Hepatocyte (in vitro differentiated cells): ENCODE measurements around the gene FERMT1.

ENCODE experiments used
- CTCF ChIP-seq: fragments of 200-600 bp; sonication (generic); IDR thresholded peaks from 2 replicates; pipeline ENCODE4 v1.5.1; 2016; ENCODE audit warnings: antibody characterized with exemption, mild to moderate bottlenecking; ENCODE audit not compliant: poor library complexity
- EZH2 ChIP-seq: fragments of 200-600 bp; sonication (generic); IDR thresholded peaks from 2 replicates; pipeline ENCODE4 v1.6.1; 2016; ENCODE audit warnings: antibody characterized with exemption, mild to moderate bottlenecking, borderline replicate concordance

DNA sequence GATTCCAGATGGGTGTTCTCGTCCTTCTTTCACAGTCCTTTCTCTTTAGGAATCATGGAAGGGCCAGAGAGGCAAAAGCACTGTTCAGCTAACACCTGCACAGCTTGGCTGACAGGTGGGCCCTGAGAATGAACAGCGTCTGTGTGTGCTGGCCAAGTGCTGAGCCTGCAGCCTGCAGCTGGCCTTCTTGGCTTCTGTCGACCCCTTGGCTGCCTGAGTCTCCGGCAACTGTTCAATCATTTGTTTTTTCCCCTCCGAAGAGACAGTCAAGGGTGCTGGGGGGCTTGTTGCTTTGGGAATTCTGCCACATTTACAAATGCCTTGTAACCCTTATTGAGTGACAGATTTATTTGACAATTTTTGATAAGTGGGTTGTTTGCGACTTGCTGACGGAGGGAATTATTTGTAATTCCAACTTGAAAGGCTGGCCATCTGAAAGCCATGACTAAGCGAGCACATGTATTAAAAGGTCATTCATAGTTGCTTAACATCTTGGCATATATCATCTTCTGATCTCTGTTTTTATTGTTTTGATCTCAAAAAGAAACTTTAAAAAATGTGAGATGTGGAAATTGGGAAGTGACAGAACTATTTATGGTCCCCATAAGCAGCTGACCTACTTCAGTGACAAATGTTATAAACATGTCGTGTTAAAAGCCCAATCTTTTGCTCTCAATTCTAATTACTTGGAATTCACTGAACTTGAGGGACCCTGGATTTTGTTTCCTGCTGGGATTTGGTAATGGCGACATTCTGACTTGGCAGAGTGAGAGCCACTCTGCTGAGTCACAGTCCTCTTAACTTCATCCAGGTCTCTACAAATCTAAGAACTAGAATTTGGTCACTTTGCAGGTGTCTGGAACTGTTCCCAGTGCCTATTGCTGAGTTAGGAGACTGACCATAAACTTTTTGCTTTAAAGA is 41.9 kb upstream of the FERMT1 start:
- TF ChIP-seq CTCF (no peak), EZH2 (no peak)
